ENCODE measurements around the gene SSR4. TPM values are rescaled to one million over a fixed set of nuclear protein-coding genes. Genes with fewer than 3 reads are reported as not detected.

The SSR4 gene
- total and polyA plus RNA-seq, 2 experiments from 2014 or later, result 316 to 693 TPM

- WGBS (ENCODE audit: low lambda C conversion rate, missing lambda C conversion rate), result 89% methylated on average over 16 of the region's 17 CpGs
- H3K79me2 ChIP-seq, result no peaks in the 10 kb centered on the region
- no peak overlapping the region for H3K4me3 ChIP-seq
- no peaks in the 10 kb centered on the region for H3K36me3 ChIP-seq (replicated peaks; ENCODE audit: insufficient read depth, low read depth)
- H3K27me3 ChIP-seq, result no peaks in the 10 kb centered on the region
- H2AFZ ChIP-seq, result no peak overlapping the region
- no peaks in the 10 kb centered on the region for H3K9me3 ChIP-seq (ENCODE audit: low read depth)
- no peak overlapping the region for H3K27ac ChIP-seq
- no peaks in the 10 kb centered on the region for H3K4me1 ChIP-seq (ENCODE audit: insufficient read depth)
- H3K4me2 ChIP-seq, result no peak overlapping the region
- H3K9me2 ChIP-seq (replicated peaks; ENCODE audit: insufficient read depth), result no peaks in the 10 kb centered on the region
- TF ChIP-seq CTCF (IDR thresholded peaks at IDR 0.05; ENCODE audit: poor library complexity) (no peak), EZH2 (IDR thresholded peaks at IDR 0.05; ENCODE audit: borderline replicate concordance) (no peak), EZH2phosphoT487 (IDR thresholded peaks at IDR 0.05; ENCODE audit: low read depth, severe bottlenecking, unreplicated experiment) (no peak)
- no peaks in the 10 kb centered on the region for H4K20me1 ChIP-seq (ENCODE audit: insufficient read depth, poor library complexity, severe bottlenecking)
- no peak for DNase-seq (ENCODE audit: low spot score)
Observed at GRCh38 chrX:153778181-153778580, 16.3 kb upstream of the SSR4 start.

GRCh38 chrX:153778684-153779101, 15.8 kb upstream of the SSR4 start:
- TF ChIP-seq EZH2phosphoT487 (IDR thresholded peaks at IDR 0.05; ENCODE audit: low read depth, severe bottlenecking, unreplicated experiment) (no peak), EZH2 (IDR thresholded peaks at IDR 0.05; ENCODE audit: borderline replicate concordance) (no peak), CTCF (IDR thresholded peaks at IDR 0.05; ENCODE audit: poor library complexity) (no peak)
- H3K4me2 ChIP-seq, result no peak overlapping the region
- WGBS (ENCODE audit: low lambda C conversion rate, missing lambda C conversion rate), result 92% methylated on average over 12 of the region's 16 CpGs

GRCh38 chrX:153779891-153780677, 14.4 kb upstream of the SSR4 start:
- WGBS (ENCODE audit: low lambda C conversion rate, missing lambda C conversion rate), result 91% methylated on average over 18 of the region's 18 CpGs
- no peak for DNase-seq (ENCODE audit: low spot score)
- Histone ChIP-seq H3K79me2 (no peaks in the 10 kb centered on the region), H3K4me2 (no peak overlapping the region), H3K4me1 (ENCODE audit: insufficient read depth) (no peaks in the 10 kb centered on the region), H3K9me3 (ENCODE audit: low read depth) (no peaks in the 10 kb centered on the region), H3K27me3 (no peaks in the 10 kb centered on the region), H3K27ac (no peak overlapping the region), H3K9me2 (replicated peaks; ENCODE audit: insufficient read depth) (no peaks in the 10 kb centered on the region), H2AFZ (no peak overlapping the region), H4K20me1 (ENCODE audit: insufficient read depth, poor library complexity, severe bottlenecking) (no peaks in the 10 kb centered on the region), H3K4me3 (no peak overlapping the region), H3K36me3 (replicated peaks; ENCODE audit: insufficient read depth, low read depth) (no peaks in the 10 kb centered on the region)
- TF ChIP-seq EZH2phosphoT487 (IDR thresholded peaks at IDR 0.05; ENCODE audit: low read depth, severe bottlenecking, unreplicated experiment) (no peak), EZH2 (IDR thresholded peaks at IDR 0.05; ENCODE audit: borderline replicate concordance) (no peak), CTCF (IDR thresholded peaks at IDR 0.05; ENCODE audit: poor library complexity) (no peak)

More at GRCh38 chrX:153778684-153779101, 15.8 kb upstream of the SSR4 start:
- H3K79me2 ChIP-seq, result no peaks in the 10 kb centered on the region
- H3K36me3 ChIP-seq (replicated peaks; ENCODE audit: insufficient read depth, low read depth), result no peaks in the 10 kb centered on the region
- no peak for DNase-seq (ENCODE audit: low spot score)
- no peaks in the 10 kb centered on the region for H4K20me1 ChIP-seq (ENCODE audit: insufficient read depth, poor library complexity, severe bottlenecking)
- no peaks in the 10 kb centered on the region for H3K4me1 ChIP-seq (ENCODE audit: insufficient read depth)
- no peak overlapping the region for H3K27ac ChIP-seq
- H3K27me3 ChIP-seq, result no peaks in the 10 kb centered on the region
- H3K4me3 ChIP-seq, result no peak overlapping the region
- no peak overlapping the region for H2AFZ ChIP-seq
- H3K9me2 ChIP-seq (replicated peaks; ENCODE audit: insufficient read depth), result no peaks in the 10 kb centered on the region
- H3K9me3 ChIP-seq (ENCODE audit: low read depth), result no peaks in the 10 kb centered on the region

All from hepatocyte (in vitro differentiated cells).